Right cardiac atrium (tissue), 5 donors: Measurements from ENCODE around the gene DACT3. TPM values are rescaled to one million over a fixed set of nuclear protein-coding genes. Genes with fewer than 3 reads are reported as not detected.

Experiments used
- ATAC-seq, 2 donors: fragments of 200-7000 bp; cut with Tn5 transposase; one replicate each; pipeline versions ENCODE4 v1.8.0 to v1.9.1; 2020; ENCODE audit warnings: moderate library complexity in 2 of 2, mild to moderate bottlenecking in 1 of 2
- DNase-seq, 3 donors: peaks; one replicate each; pipeline ENCODE4 v3.0.0-alpha.2; 2020
- H3K27ac ChIP-seq: one replicate; pipeline ENCODE4 v1.5.1; 2013; ENCODE audit warnings: mild to moderate bottlenecking, low read length, control low read depth, moderate library complexity
- H3K27me3 ChIP-seq: one replicate; pipeline ENCODE4 v1.6.1; 2013; ENCODE audit not compliant: control insufficient read depth, insufficient read depth
- H3K4me1 ChIP-seq: one replicate; pipeline ENCODE4 v1.6.1; 2013; ENCODE audit warnings: low read length; ENCODE audit not compliant: control insufficient read depth, insufficient read depth
- H3K4me3 ChIP-seq: one replicate; pipeline ENCODE4 v1.5.1; 2013; ENCODE audit warnings: low read length, control low read depth
- H3K9me3 ChIP-seq: one replicate; pipeline ENCODE4 v1.6.1; 2013; ENCODE audit warnings: low read length; ENCODE audit not compliant: control insufficient read depth
- WGBS: extraction: QIAGEN DNeasy Blood & Tissue Kit; methylation state at CpG from one replicate; pipeline ENCODE4 v1.1.7; 2013; 5-methylcytosine and 5-hydroxymethylcytosine counted together
- intact Hi-C, 4 donors: fragments of 100-400 bp; cut with DNase I; formaldehyde crosslinking; loops; one replicate each; pipeline versions ENCODE4 v1.11.0 to v1.14.0; 2022 to 2023
- polyA plus RNA-seq: library from polyadenylated mRNA; stranded (reverse); fragments of 200-250 nt; gene quantifications from one replicate; pipeline ENCODE4 v1.2.3, GENCODE V29; 2013
- total RNA-seq, 4 donors: library from RNA; stranded (reverse); fragmentation: NEBNext Ultra II Directional; extraction: Animal tissue kit (Norgen Biotek cat#: 25700); gene quantifications; one replicate each; pipeline ENCODE4 v1.2.1, GENCODE V29; 2021
- donor health status: healthy with polysubstance abuse.
- donor health status: DM: no; HTN: yes; CAD: no.
- donor health status: DM: no; HTN: no; CAD: no.
- donor health status: DM: no; HTN: yes; CAD: no; lungs with severe emphysema.
- donor health status: DM: yes; HTN: yes; CAD: no.

The DACT3 gene
- total and polyA plus RNA-seq, 5 donors = 24.6 to 46.5 (median 34.2) TPM

DNA sequence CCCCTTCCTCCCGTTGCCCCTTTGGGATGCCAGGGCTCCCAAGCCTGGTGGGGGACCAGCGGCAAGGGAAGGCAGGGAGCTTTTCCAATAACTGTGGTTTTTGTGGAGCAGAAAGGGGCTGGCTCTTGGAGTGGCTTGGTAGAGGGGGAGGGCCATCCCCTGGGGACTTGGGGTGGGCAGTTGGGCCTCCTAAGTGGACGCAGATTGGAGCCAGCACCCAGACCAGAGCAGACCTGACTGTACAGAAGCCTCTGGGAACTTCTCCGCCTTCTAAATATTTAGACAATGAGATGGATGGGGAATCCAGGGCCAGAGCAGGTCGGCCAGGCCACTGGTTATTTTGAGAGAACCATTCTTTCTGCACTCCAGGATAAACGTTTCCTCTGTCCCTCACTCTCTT lies 40.3 kb downstream of the DACT3 start:
- ATAC-seq (no peak), DNase-seq (peak; percentile 39 to 76 (median 70))
- H3K27me3 ChIP-seq = no peaks in the 10 kb centered on the region
- intact Hi-C loops = no loop called here
- peak overlapping the region; percentile 4 for H3K27ac ChIP-seq
- no peak overlapping the region for H3K4me3 ChIP-seq
- WGBS = 47% methylated on average over 6 of the region's 6 CpGs
- H3K4me1 ChIP-seq = peaks cover 6% of the 10 kb centered on the region
- no peaks in the 10 kb centered on the region for H3K9me3 ChIP-seq

DNA sequence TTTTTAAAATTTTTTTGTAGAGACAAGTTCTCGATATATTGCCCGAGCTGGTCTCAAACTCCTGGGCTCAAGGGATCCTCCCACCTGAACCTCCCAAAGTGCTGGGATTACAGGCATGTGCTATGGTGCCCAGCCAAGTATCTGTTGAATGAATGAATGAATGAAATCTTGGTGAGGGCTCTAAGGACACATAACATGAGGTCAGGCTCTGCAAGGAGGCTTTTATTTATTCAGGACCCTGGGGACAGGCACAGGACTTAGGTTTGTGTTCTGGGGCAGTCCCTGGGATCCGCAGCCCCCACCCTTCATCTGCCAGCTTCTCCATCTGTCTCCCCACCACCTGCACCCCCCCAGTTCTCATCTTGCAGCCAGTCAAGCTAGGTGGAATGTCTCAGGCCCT lies 40.7 kb downstream of the DACT3 start:
- ATAC-seq = no peak
- intact Hi-C loops = no loop called here
- 81% methylated on average over 3 of the region's 3 CpGs for WGBS
- Histone ChIP-seq H3K27ac (no peak overlapping the region), H3K27me3 (no peaks in the 10 kb centered on the region), H3K4me3 (no peak overlapping the region), H3K4me1 (peaks cover 6% of the 10 kb centered on the region), H3K9me3 (no peaks in the 10 kb centered on the region)
- DNase-seq = no peak

DNA sequence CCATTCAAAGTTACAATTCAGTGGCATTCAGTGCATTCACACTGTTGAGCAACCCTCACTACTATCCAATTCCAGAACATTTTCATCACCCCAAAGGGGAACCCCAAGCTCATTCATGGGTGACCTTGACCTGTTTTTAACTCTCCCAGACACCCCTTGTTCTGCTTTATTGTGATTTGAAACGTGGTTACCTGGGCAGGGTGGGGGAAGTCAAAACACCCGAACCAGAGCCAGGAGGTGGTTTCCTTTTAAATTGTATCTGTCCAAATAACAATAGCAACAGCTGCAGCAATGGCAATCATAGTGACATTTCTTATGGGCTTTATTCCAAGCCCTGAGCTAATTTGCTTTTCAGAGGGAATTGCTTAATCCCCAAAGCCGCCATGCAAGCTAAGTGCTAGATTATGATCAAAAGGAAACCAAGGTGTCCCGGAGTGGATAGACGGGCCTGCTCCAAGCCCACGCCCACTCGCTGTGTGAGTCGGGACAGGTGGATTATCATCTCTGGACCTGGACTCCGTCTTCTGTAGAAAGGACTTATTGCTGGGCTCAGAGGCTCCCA lies 42.2 kb downstream of the DACT3 start:
- 41% methylated on average over 9 of the region's 9 CpGs for WGBS
- Histone ChIP-seq H3K9me3 (no peaks in the 10 kb centered on the region), H3K27ac (peak overlapping the region; percentile 50), H3K4me3 (no peak overlapping the region), H3K4me1 (peaks cover 6% of the 10 kb centered on the region), H3K27me3 (no peaks in the 10 kb centered on the region)
- ATAC-seq (peak; percentile 5 to 18), DNase-seq (peak in 2 of 3 donors; percentile 28 to 36)
- intact Hi-C loops = loop anchor here in 3 of 4 donors (5.0 to 10.0 kb wide), 3 partner anchors 44 to 226 kb away; partner anchors contain the start of gene DACT3 (in 2 of the 3)

DNA sequence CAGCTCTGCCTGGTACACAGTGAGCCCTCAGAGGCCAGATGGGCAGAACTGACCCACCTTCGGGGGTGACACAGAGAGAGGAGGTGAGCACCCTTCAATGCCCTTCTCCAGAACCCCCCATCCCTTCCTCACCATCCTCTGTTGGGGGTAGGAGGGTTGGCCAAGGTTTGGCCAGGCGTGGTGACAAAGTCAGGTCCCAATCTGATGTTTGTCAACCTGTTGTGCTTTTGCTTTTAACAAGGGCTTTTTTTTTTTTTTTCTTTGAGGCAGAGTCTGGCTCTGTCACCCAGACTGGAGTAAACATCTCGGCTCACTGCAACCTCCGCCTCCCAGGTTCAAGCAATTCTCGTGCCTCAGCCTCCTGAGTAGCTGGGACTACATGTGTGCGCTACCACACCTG lies 43.4 kb downstream of the DACT3 start:
- peaks cover 6% of the 10 kb centered on the region for H3K4me1 ChIP-seq
- H3K27ac ChIP-seq = no peak overlapping the region
- H3K27me3 ChIP-seq = no peaks in the 10 kb centered on the region
- DNase-seq (peak in 2 of 3 donors; percentile 8 to 20), ATAC-seq (no peak)
- 85% methylated on average over 6 of the region's 6 CpGs for WGBS
- intact Hi-C loops = loop anchor here in 3 of 4 donors (5.0 to 10.0 kb wide), 3 partner anchors 45 to 227 kb away; partner anchors contain the start of gene DACT3 (in 2 of the 3)
- no peaks in the 10 kb centered on the region for H3K9me3 ChIP-seq
- no peak overlapping the region for H3K4me3 ChIP-seq

DNA sequence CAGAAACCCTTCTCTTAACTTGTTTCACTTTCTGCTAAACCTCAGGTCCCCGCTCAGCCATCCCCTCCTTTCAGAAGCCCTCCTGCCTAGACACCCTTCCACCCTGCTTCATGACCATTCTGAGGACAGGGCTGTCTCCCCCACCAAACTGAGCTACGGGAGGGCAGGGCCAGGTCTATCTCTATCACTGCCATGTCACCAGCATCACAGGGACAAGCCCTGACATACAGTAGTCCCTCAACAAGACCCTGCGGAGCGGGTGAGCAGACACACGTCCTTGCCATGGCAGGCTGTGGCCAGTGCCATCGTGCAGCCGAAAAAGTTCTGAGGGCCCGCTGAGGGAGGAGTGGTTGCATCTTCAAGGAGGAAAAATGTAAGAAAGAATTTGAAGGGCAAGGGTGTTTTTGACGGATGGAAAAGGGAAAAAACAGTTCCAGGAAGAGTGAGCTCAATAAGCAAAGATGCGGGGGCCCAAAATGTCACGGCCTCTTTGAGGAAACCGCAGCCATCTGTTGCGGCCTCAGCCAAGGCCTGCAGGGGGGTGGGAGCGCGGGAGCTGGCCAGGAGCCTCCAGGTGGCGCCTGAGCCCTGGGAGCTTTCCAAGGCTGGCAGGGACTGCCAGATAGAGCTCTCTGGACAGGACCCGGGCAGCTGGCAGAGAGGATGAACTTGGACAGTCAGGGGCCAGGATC lies 44.2 kb downstream of the DACT3 start:
- WGBS = 27% methylated on average over 17 of the region's 17 CpGs
- Histone ChIP-seq H3K27ac (no peak overlapping the region), H3K4me3 (no peak overlapping the region), H3K9me3 (no peaks in the 10 kb centered on the region), H3K27me3 (no peaks in the 10 kb centered on the region), H3K4me1 (peaks cover 6% of the 10 kb centered on the region)
- intact Hi-C loops = loop anchor here in 3 of 4 donors (5.0 to 10.0 kb wide), 3 partner anchors 46 to 228 kb away; partner anchors contain the start of gene DACT3 (in 2 of the 3)
- DNase-seq (peak; percentile 54 to 83 (median 80)), ATAC-seq (peak; percentile 15 to 19)

DNA sequence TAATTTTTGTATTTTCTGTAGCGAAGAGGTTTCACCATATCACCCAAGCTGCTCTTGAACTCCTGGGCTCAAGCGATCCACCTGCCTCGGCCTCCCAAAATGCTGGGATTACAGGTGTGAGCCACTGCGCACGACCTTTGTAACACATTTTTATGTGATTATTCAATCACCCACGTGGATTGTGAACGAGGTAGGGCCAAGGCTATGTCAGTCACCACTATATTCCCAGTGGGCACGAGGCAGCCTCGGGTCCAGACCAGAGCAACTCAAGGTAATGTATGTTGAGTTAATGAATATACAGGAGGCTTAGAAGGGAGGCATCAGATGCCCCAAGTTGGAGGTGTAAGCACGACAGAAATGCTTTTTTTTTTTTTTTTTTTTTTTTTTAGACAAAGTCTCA lies 45.0 kb downstream of the DACT3 start:
- intact Hi-C loops = loop anchor here in 3 of 4 donors (2.0 to 10.0 kb wide), 4 partner anchors 46 to 229 kb away; partner anchors contain the start of gene DACT3 (in 2 of the 3)
- Histone ChIP-seq H3K27me3 (no peaks in the 10 kb centered on the region), H3K4me1 (peaks cover 6% of the 10 kb centered on the region), H3K27ac (no peak overlapping the region), H3K4me3 (no peak overlapping the region), H3K9me3 (no peaks in the 10 kb centered on the region)
- DNase-seq = peak in 2 of 3 donors; percentile 5 to 13
- no peak for ATAC-seq
- 84% methylated on average over 10 of the region's 10 CpGs for WGBS

DNA sequence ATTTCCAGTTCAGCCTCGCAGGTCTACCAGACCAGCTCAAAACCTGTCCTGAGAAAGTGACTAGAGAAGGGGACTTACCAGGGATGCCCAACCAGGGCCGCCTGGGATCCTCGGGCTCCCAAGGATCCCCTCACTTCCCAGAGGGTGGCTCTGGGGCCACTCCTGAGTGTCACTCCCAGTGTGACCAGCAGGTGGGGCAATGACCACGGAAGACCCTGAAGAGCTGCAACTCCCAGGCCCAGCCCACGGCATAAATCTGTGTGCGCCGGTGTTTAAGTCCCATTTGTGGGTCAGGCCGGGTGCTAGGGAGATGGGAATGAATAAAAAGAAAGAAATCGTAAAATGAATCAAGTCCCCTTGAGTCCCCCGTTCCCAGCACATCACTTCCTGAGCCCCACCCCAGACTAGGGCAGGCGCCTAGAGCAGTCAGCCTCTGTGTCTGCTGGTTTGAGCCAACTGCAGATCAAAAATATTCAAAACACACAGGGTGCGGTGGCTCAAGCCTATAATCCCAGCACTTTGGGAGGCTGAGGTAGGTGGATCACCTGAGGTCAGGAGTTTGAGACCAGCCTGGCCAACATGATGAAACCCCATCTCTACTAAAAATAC lies 46.8 kb downstream of the DACT3 start:
- DNase-seq (peak; percentile 86 to 95 (median 94)), ATAC-seq (peak; percentile 76 to 82)
- intact Hi-C loops = loop anchor here in 2 of 4 donors (2.0 to 10.0 kb wide), 3 partner anchors 49 to 231 kb away; partner anchors contain the start of gene DACT3 (in 1 of the 2)
- Histone ChIP-seq H3K4me3 (no peak overlapping the region), H3K4me1 (peaks cover 2% of the 10 kb centered on the region), H3K27me3 (no peaks in the 10 kb centered on the region), H3K9me3 (no peaks in the 10 kb centered on the region), H3K27ac (no peak overlapping the region)
- WGBS = 10% methylated on average over 12 of the region's 12 CpGs

DNA sequence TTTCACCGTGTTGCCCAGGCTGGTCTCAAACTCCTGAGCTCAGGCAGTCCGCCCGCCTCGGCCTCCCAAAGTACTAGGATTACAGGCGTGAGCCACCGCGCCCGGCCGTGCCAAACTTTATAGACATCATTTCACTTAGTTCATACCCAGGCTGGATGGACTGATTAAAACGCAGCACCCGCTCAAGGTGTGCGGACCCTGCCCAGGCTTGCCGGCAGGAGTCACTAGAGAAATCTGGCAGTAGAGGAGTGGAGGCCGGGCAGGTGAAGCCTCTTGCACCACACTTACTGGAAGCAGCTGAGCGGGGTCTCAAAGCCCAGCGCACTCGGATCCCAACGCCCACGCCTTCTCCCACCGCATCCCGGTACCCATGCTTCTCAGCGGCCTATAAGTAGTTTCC lies 47.5 kb downstream of the DACT3 start:
- no peak for ATAC-seq
- H3K9me3 ChIP-seq = no peaks in the 10 kb centered on the region
- WGBS = 89% methylated on average over 22 of the region's 22 CpGs
- no peak overlapping the region for H3K4me3 ChIP-seq
- H3K27ac ChIP-seq = no peak overlapping the region
- no peaks in the 10 kb centered on the region for H3K4me1 ChIP-seq
- peak in 2 of 3 donors; percentile 13 to 61 for DNase-seq
- no peaks in the 10 kb centered on the region for H3K27me3 ChIP-seq
- intact Hi-C loops = loop anchor here in 3 of 4 donors (2.0 to 10.0 kb wide), 3 partner anchors 49 to 231 kb away; partner anchors contain the start of gene DACT3 (in 1 of the 3)

DNA sequence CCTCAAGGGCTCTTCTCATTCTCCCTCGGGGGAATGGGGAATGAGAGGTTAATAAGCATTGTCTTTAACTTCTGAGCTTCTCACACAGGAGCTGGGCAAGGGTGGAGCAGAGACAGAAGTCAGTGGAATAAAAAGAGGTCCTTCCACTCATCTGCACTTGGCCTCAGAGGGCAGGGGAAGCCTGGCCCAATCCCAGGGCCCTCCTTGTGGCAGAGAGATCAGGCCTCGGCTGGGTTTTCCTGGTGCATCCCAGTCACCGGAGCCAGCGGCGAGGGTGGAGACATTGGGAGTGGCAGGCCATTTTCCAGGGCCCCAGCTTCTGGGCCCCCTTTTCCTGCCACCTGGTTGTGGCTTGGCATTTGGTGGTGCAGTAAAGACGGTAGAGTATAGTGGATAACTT lies 49.2 kb downstream of the DACT3 start:
- Histone ChIP-seq H3K9me3 (no peaks in the 10 kb centered on the region), H3K4me3 (no peak overlapping the region), H3K27ac (no peak overlapping the region), H3K4me1 (no peaks in the 10 kb centered on the region), H3K27me3 (no peaks in the 10 kb centered on the region)
- DNase-seq = peak in 2 of 3 donors; percentile 13 to 43
- 66% methylated on average over 6 of the region's 6 CpGs for WGBS
- ATAC-seq = no peak
- intact Hi-C loops = loop anchor here in 3 of 4 donors (2.0 to 10.0 kb wide), 3 partner anchors 51 to 233 kb away; partner anchors contain the start of gene DACT3 (in 1 of the 3)

DNA sequence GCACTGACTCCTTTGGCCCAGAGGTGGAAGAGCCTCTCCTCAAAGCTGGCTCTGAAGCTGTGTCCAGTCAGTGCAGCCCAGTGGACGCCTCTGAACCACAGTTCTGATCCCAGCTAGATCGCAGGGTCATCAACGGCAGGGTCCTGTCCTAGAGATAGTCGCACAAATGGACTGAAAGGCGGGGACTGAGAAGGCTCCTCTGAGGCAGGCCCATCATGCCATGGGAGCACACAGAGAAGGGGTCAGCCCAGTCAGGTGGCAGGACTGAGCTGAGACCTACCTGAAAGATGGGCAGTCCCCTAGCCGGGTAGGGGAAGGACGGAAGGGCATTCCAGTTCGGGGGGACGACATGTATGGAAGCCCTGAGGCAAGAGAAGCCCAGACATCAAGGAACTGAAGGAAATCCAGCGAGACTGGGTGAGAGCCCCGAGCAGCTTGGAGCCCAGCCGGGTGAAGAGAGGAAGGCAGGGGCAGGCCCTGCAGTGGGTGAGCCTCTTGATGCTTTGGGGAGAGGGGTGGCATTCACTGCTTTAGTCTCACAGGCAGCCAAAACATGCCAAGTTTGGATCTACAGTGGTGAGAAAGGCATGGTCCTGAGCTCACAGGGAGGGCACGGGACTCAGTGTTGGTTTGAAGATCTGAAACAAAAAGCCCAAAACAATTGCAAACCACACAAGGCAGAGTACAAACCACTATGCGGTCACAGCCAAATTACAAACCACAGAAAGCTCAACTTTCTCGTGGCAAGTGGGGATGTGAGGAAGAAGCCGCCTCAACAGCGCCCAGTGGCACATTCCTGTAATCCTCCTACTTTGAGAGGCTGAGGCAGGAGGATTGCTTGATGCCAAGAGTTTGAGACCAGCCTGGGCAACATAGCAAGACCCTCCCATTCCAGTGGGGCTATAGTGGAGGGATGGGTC lies 49.9 kb downstream of the DACT3 start:
- H3K9me3 ChIP-seq = no peaks in the 10 kb centered on the region
- H3K4me1 ChIP-seq = no peaks in the 10 kb centered on the region
- H3K27me3 ChIP-seq = no peaks in the 10 kb centered on the region
- peak in 2 of 3 donors; percentile 4 to 40 for DNase-seq
- no peak overlapping the region for H3K4me3 ChIP-seq
- 69% methylated on average over 17 of the region's 17 CpGs for WGBS
- intact Hi-C loops = loop anchor here in 2 of 4 donors (10.0 kb wide), 2 partner anchors 54 to 234 kb away; partner anchors contain the start of gene DACT3 (in 1 of the 2)
- H3K27ac ChIP-seq = no peak overlapping the region
- no peak for ATAC-seq
